ENCODE data around the gene ZFR2.
"Not testable (repeated sequence)": the region's sequence is repeated elsewhere in the genome, so short reads cannot be mapped to it uniquely, and the experiment has no call there.

The ZFR2 gene

GRCh38 chr19:3868770-3869456, at the start of gene ZFR2:
ZFR2 (minus strand) TSS chr19:3869038; CDS start chr19:3869017, 21 bp downstream.
- no peak for DNase-seq (ENCODE audit: low read depth, low spot score)

- DNase-seq (ENCODE audit: low read depth, low spot score): no peak
Measured at GRCh38 chr19:3916033-3916432, 47.2 kb upstream of the ZFR2 start.

GRCh38 chr19:3914199-3914598, 45.4 kb upstream of the ZFR2 start:
- no peak for DNase-seq (ENCODE audit: low read depth, low spot score)

- DNase-seq (ENCODE audit: low read depth, low spot score): no peak
Measured at GRCh38 chr19:3910105-3910504, 41.3 kb upstream of the ZFR2 start.

- no peak for DNase-seq (ENCODE audit: low read depth, low spot score)
Measured at GRCh38 chr19:3908266-3909054, 39.6 kb upstream of the ZFR2 start.

GRCh38 chr19:3907626-3908265, 38.9 kb upstream of the ZFR2 start:
- DNase-seq (ENCODE audit: low read depth, low spot score): no peak

GRCh38 chr19:3904233-3904632, 35.4 kb upstream of the ZFR2 start:
- no peak for DNase-seq (ENCODE audit: low read depth, low spot score)

GRCh38 chr19:3902317-3902973, 33.6 kb upstream of the ZFR2 start:
- no peak for DNase-seq (ENCODE audit: low read depth, low spot score)

- no peak for DNase-seq (ENCODE audit: low read depth, low spot score)
Measured at GRCh38 chr19:3899531-3900294, 30.9 kb upstream of the ZFR2 start.

GRCh38 chr19:3898426-3898825, 29.6 kb upstream of the ZFR2 start:
- DNase-seq (ENCODE audit: low read depth, low spot score): no peak

- no peak for DNase-seq (ENCODE audit: low read depth, low spot score)
Measured at GRCh38 chr19:3897936-3898335, 29.1 kb upstream of the ZFR2 start.

- DNase-seq (ENCODE audit: low read depth, low spot score): no peak
Measured at GRCh38 chr19:3895788-3896187, 26.9 kb upstream of the ZFR2 start.

- not testable (repeated sequence) for DNase-seq (ENCODE audit: low read depth, low spot score)
Measured at GRCh38 chr19:3894959-3895358, 26.1 kb upstream of the ZFR2 start.

GRCh38 chr19:3893509-3894179, 24.8 kb upstream of the ZFR2 start:
- no peak for DNase-seq (ENCODE audit: low read depth, low spot score)

GRCh38 chr19:3890591-3890990, 21.8 kb upstream of the ZFR2 start:
- no peak for DNase-seq (ENCODE audit: low read depth, low spot score)

- no peak for DNase-seq (ENCODE audit: low read depth, low spot score)
Measured at GRCh38 chr19:3882041-3882384, 13.2 kb upstream of the ZFR2 start.

GRCh38 chr19:3881272-3882040, 12.6 kb upstream of the ZFR2 start:
- DNase-seq (ENCODE audit: low read depth, low spot score): no peak

GRCh38 chr19:3880471-3881271, 11.8 kb upstream of the ZFR2 start, which contains the start of gene ATCAY:
ATCAY (plus strand) TSS chr19:3880685; CDS start chr19:3885768, 5,083 bp downstream.
- DNase-seq (ENCODE audit: low read depth, low spot score): no peak

- DNase-seq (ENCODE audit: low read depth, low spot score): no peak
Measured at GRCh38 chr19:3879656-3880055, 10.8 kb upstream of the ZFR2 start.

Data from iPS DF 19.7 (cell line).